Right lobe of liver (tissue), 6 donors: ENCODE results near the gene CUEDC2. TPM values are rescaled to one million over a fixed set of nuclear protein-coding genes. Genes with fewer than 3 reads are reported as not detected.

Experiments
- ATAC-seq, 4 donors: fragments of 200-7000 bp; cut with Tn5 transposase; one replicate each; pipeline ENCODE4 v1.9.1; 2020; ENCODE audit warnings: mild to moderate bottlenecking in 4 of 4, moderate library complexity in 4 of 4
- DNase-seq, 3 donors: peaks; one replicate each; pipeline ENCODE4 v3.0.0-alpha.2; 2020
- H3K27ac ChIP-seq, 3 donors: fragments of 200-600 bp; one replicate each; pipeline ENCODE4 v1.8.0; 2022
- H3K27me3 ChIP-seq, 2 donors: fragments of 200-600 bp; one replicate each; pipeline ENCODE4 v1.8.0; 2022
- H3K36me3 ChIP-seq, 4 donors: fragments of 200-600 bp; sonication (generic) in 1 of 4; one replicate each; pipeline versions ENCODE4 v1.5.1 to v1.8.0; 2017 to 2022; ENCODE audit warnings: control low read depth in 1 of 4
- H3K4me1 ChIP-seq, 4 donors: fragments of 200-600 bp; sonication (generic) in 1 of 4; one replicate each; pipeline versions ENCODE4 v1.5.1 to v1.8.0; 2017 to 2022; ENCODE audit warnings: control low read depth in 1 of 4
- H3K4me3 ChIP-seq, 3 donors: fragments of 200-600 bp; one replicate each; pipeline ENCODE4 v1.8.0; 2022
- H3K9me3 ChIP-seq, 4 donors: fragments of 200-600 bp; sonication (generic) in 1 of 4; one replicate each; pipeline versions ENCODE4 v1.5.1 to v1.8.0; 2017 to 2022; ENCODE audit warnings: control low read depth in 1 of 4
- POLR2A ChIP-seq: fragments of 450-650 bp; IDR thresholded peaks from one replicate; pipeline ENCODE4 v1.6.1; 2017; ENCODE audit warnings: antibody characterized with exemption, mild to moderate bottlenecking
- WGBS: methylation state at CpG from one replicate; pipeline ENCODE4 v1.1.6; 2018; ENCODE audit warnings: low coverage, low lambda C conversion rate; ENCODE audit not compliant: insufficient coverage; ENCODE audit errors: missing lambda C conversion rate; 5-methylcytosine and 5-hydroxymethylcytosine counted together
- intact Hi-C, 2 donors: fragments of 100-400 bp; cut with DNase I; formaldehyde crosslinking; loops; one replicate each; pipeline versions ENCODE4 v1.11.2 to v1.14.1; 2022
- total RNA-seq, 6 experiments: library from RNA; depleted of rRNA in 2 of 6; stranded (reverse); fragments of >200 nt in 2 of 6; fragmentation: NEBNext Ultra II Directional in 3 of 6; extraction: Animal tissue kit (Norgen Biotek cat#: 25700) in 3 of 6; gene quantifications; one replicate each; pipeline versions ENCODE4 v1.1.0 to v1.2.4, GENCODE V29; 2016 to 2023
- TF ChIP-seq, protein P1 (sequence below), 4 donors: fragments of 200-600 bp in 3 of 4; fragments of 450-650 bp in 1 of 4; IDR thresholded peaks; one replicate each; pipeline versions ENCODE4 v1.5.1 to v1.8.0; 2016 to 2022; ENCODE audit warnings: antibody characterized with exemption in 4 of 4, mild to moderate bottlenecking in 2 of 4
- donor health status: DM: no; HTN: yes; CAD: no.
- donor health status: DM: no; HTN: no; CAD: no.
- donor health status: DM: no; HTN: no; CAD: no.
- donor health status: DM: no; HTN: yes; CAD: no.
- donor health status: DM: no; HTN: yes; CAD: no.

Gene CUEDC2
- total RNA-seq, 6 experiments from 2014 or later, result 23.0 to 32.1 (median 26.8) TPM

DNA sequence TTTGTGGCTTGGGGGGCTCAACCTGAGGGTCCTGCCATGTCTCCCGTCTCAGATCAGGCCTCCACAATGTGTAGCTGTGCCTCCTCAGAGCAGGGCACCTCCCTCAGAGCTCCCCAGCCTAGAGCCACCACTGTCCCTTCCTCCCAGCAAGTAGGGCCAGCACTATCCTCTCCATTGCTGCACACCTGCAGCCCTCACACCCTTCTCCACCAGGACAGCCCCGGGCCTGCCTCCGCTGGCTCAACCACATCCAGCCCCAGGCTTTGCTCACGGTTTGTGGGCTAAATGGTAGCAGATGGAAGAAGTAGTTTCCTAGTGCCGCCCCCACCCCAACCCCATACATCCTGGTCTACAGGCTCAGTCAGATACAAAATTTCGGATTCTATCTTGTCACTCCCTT lies 26.7 kb downstream of the CUEDC2 start:
- peaks cover 0 to 19% (median under 1%) of the 10 kb centered on the region in 4 donors for H3K36me3 ChIP-seq
- WGBS, result 82% methylated on average over 4 of the region's 6 CpGs
- intact Hi-C loops, result no loop called here
- no peak for TF ChIP-seq POLR2A
- TF ChIP-seq, protein P1, sequence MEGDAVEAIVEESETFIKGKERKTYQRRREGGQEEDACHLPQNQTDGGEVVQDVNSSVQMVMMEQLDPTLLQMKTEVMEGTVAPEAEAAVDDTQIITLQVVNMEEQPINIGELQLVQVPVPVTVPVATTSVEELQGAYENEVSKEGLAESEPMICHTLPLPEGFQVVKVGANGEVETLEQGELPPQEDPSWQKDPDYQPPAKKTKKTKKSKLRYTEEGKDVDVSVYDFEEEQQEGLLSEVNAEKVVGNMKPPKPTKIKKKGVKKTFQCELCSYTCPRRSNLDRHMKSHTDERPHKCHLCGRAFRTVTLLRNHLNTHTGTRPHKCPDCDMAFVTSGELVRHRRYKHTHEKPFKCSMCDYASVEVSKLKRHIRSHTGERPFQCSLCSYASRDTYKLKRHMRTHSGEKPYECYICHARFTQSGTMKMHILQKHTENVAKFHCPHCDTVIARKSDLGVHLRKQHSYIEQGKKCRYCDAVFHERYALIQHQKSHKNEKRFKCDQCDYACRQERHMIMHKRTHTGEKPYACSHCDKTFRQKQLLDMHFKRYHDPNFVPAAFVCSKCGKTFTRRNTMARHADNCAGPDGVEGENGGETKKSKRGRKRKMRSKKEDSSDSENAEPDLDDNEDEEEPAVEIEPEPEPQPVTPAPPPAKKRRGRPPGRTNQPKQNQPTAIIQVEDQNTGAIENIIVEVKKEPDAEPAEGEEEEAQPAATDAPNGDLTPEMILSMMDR (IDR thresholded peaks at IDR 0.05), result no peak
- no peak for DNase-seq
- no peak overlapping the region for H3K27ac ChIP-seq
- ATAC-seq, result no peak
- peaks cover 9 to 11% of the 10 kb centered on the region in 2 donors for H3K27me3 ChIP-seq
- no peak overlapping the region for H3K4me3 ChIP-seq
- H3K9me3 ChIP-seq, result no peaks in the 10 kb centered on the region
- no peaks in the 10 kb centered on the region for H3K4me1 ChIP-seq

DNA sequence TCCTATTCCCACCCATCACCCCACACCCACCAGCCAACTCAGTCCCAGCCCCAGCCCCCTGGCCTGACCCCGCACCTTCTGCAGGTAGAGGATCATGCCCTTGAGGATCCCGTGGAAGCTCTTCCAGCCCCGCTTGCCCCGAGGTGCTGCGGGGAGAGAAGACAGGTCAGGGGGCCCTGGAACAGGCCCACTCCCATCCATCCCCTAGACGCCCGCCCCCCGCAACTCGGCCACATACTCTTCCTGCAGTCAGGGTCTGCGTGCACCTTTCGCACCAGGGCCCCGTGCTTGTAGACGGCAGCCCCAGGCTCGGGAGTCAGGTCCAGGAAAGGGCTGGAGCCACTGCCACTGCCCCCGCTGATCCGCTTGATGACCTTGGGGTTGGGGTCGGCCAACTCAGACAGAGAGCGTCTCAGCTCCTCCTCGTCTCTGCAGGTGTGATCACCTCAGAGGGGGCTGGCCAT lies 27.2 kb downstream of the CUEDC2 start:
- no peak for DNase-seq
- no peak overlapping the region for H3K4me3 ChIP-seq
- intact Hi-C loops, result no loop called here
- ATAC-seq, result no peak
- H3K9me3 ChIP-seq, result no peaks in the 10 kb centered on the region
- H3K36me3 ChIP-seq, result peaks cover 0 to 22% (median under 1%) of the 10 kb centered on the region in 4 donors
- no peak for TF ChIP-seq POLR2A
- TF ChIP-seq, protein P1 (IDR thresholded peaks at IDR 0.05), result no peak
- H3K27me3 ChIP-seq, result peaks cover 6 to 8% of the 10 kb centered on the region in 2 donors
- H3K27ac ChIP-seq, result no peak overlapping the region
- no peaks in the 10 kb centered on the region for H3K4me1 ChIP-seq
- 48% methylated on average over 9 of the region's 19 CpGs for WGBS

DNA sequence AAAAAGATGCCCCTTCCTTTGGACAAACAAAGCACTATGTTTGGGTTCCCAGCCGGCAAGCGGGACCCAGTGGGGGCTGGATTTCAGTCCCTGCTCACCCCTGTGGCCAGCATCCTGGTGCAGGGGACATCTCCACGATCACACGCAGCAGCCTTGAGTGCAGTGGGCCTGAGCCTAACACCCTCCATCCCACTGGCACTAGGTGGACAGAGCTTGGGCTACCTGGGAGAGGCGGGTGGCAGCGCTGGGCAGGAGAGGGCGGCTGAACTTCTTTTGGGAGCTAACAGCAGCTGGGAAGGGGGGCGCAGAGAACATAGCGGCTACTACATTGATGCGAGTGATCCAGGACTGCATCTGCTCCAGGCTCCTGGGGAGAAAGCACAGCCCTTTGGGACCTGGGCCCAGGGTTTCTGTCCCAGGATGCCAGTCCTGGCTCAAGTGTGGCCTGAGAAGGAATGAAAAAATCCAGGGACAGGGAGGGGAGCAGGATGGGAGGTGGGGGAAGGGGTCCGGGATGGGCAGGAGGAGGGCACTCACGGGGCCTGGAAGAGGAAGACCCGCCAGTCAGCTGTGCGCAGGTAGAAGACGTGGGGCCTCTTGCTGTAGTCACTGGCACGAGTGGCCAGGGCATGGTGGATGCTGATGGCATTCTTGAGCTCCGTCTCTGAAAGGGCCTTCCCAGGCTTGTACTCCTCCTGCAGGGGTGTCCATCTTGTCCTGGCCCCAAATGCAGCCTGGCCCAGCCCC lies 27.8 kb downstream of the CUEDC2 start:
- H3K27ac ChIP-seq, result no peak overlapping the region

DNA sequence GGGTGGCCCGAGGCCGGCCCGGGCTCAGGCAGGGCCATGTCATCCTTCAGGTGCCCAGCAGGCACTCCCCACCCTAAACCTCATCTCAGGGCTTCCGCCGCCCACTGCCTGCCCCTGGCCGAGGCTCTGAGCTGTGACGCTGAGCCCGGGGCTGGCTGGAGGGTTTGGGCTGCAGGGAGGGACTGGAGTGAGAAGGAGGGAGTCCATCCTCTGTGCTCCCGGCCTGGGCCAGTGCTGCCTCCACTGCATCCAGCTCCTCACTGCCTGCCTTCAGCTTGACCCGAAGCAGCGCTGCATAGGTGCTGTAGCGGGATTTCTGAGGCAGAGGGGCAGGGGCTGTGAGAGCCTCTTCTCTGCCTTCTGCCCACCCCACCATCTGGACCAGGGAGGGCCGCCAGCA lies 29.3 kb downstream of the CUEDC2 start:
- no peak for TF ChIP-seq POLR2A
- TF ChIP-seq, protein P1 (IDR thresholded peaks at IDR 0.05), result no peak
- Histone ChIP-seq H3K36me3 (peaks cover 0 to 25% (median under 1%) of the 10 kb centered on the region in 4 donors), H3K4me3 (no peak overlapping the region), H3K9me3 (no peaks in the 10 kb centered on the region), H3K4me1 (peaks cover 0 to 4% (median 0%) of the 10 kb centered on the region in 4 donors), H3K27ac (no peak overlapping the region), H3K27me3 (no peaks in the 10 kb centered on the region)
- intact Hi-C loops, result loop anchor here in 1 of 2 donors (5.0 kb wide), 1 partner anchor 176 kb away; the partner anchor contains the start of gene ELOVL3
- 20% methylated on average over 1 of the region's 13 CpGs for WGBS
- DNase-seq (no peak), ATAC-seq (no peak)

More for the DNA sequence above, 27.8 kb downstream of the CUEDC2 start:
- H3K4me1 ChIP-seq, result peaks cover 0 to 3% (median 0%) of the 10 kb centered on the region in 4 donors
- peaks cover 1 to 5% of the 10 kb centered on the region in 2 donors for H3K27me3 ChIP-seq
- intact Hi-C loops, result loop anchor here in 1 of 2 donors (5.0 kb wide), 1 partner anchor 177 kb away; the partner anchor contains the start of gene ELOVL3
- ATAC-seq (no peak), DNase-seq (no peak)
- no peaks in the 10 kb centered on the region for H3K9me3 ChIP-seq
- H3K36me3 ChIP-seq, result peaks cover 0 to 23% (median under 1%) of the 10 kb centered on the region in 4 donors
- 91% methylated on average over 7 of the region's 17 CpGs for WGBS
- H3K4me3 ChIP-seq, result no peak overlapping the region
- TF ChIP-seq, protein P1 (IDR thresholded peaks at IDR 0.05), result no peak
- TF ChIP-seq POLR2A, result no peak
